Stimulated activated CD8-positive, alpha-beta memory T cell treated with anti-CD3 and anti-CD28 coated beads, Interleukin-15, amount 100 ng/mL, for 48 hours (primary cell): ENCODE results near the gene BTNL2.
A peak's percentile ranks its signal among the peaks of the same experiment; 100 is the strongest.

Source experiments
- DNase-seq, 2 donors: peaks; one replicate each; pipeline ENCODE4 v3.0.0-alpha.2; 2020; ENCODE audit warnings: low read depth in 2 of 2

BTNL2 gene

DNA sequence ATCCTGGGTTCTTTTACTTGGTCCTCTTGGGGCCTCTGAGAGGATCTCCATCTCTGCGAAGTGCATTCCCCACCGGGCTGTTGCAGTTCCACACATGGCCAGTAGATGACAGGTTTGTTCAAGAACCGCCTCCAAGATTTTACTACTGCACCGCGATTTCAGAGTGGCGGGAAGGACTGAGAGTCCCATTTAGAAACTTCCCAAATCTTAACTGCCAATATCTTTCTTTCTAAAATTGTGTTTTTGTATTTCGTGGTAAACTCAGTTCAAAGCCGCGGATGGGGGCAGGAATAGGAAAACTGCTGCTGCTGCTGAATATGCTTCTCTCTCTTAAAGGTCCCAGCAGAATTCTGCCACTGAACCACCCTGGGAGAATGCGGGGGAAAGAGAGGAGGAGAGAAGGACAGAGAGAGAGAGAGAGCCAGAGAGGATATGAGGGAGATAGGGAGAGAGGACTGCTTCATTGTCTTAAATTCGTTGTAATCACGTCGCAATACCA is 8.6 kb upstream of the BTNL2 start:
- DNase-seq: peak; percentile 35 to 54

- peak; percentile 60 to 63 for DNase-seq
Measured at GRCh38 chr6:32413427-32414047, 6.6 kb upstream of the BTNL2 start.

DNA sequence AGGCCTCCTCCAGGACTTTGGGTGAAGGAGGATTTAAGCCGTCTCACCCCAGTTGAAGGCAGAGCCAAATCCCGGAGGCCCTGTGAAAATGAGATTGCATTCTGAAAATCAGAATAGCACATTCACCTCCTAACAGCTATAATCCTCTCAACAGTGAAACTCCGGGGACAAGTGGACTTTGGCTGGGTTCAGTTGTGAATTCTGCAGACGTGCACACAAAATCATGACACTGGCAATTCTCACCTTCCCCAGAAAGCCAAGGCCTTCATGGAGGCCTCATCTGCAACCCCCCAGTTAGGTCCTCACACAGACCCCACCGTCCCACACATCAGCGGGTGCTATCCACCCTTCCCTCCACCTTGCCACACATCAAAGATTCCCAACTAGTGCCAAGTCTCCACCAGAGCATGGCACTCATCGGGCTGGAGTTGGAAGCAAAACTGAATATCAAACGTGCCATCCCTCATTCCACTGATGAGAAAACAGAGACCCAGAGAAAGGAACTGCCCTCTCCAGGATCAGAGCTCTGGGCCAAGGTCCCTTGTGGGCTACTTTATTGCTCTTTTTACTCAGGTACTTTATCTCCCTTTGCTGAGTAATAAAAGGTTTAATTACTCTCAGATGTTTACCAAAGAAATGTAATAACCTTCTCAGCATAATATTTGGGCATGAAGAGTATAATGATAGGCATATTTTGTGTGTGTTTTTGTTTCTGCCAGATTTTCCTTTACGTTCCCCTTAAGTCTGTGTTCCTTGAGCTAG is 4.8 kb upstream of the BTNL2 start:
- DNase-seq: no peak

- no peak for DNase-seq
Measured at GRCh38 chr6:32410906-32411305, 3.9 kb upstream of the BTNL2 start.

DNA sequence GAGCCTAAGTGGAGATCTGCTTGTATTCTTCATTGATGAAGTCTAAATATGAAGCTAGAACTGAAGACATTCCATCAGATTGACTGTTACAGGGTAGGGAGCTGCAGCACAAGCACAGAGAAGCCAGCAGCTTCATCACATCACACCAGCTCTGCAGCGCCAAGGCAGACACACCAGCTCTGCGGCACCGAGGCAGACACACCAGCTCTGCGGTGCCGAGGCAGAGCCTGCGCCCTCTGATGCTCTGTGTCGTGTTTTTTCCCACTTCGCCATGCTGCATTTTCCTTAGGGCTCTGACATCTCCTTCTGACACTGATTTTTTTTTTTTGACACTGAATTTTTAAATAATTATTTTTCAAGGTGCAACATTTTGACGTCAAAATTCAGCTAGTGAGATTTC is 784 bp downstream of the BTNL2 start:
- DNase-seq: no peak

DNA sequence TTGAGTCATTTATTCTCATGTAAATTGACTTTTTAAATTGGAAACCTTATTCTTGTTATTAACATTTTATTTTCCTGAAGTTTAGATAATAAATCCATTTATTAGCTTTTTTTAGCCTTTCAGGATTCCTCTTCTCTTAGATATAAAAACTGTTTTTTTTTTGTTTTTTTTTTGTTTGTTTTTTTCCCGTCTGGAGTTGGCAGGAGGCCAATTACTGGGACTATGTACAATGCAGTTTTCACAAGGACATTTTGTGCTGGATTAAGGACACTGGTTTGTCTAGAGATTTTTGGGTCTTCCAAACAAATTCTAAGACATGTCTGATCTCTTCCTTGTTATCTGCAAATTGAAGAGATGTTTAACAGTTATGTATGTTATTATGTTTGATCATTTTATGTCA is 1.3 kb downstream of the BTNL2 start:
- DNase-seq: no peak

GRCh38 chr6:32402812-32403211 is 4.2 kb downstream of the BTNL2 start:
- no peak for DNase-seq

DNA sequence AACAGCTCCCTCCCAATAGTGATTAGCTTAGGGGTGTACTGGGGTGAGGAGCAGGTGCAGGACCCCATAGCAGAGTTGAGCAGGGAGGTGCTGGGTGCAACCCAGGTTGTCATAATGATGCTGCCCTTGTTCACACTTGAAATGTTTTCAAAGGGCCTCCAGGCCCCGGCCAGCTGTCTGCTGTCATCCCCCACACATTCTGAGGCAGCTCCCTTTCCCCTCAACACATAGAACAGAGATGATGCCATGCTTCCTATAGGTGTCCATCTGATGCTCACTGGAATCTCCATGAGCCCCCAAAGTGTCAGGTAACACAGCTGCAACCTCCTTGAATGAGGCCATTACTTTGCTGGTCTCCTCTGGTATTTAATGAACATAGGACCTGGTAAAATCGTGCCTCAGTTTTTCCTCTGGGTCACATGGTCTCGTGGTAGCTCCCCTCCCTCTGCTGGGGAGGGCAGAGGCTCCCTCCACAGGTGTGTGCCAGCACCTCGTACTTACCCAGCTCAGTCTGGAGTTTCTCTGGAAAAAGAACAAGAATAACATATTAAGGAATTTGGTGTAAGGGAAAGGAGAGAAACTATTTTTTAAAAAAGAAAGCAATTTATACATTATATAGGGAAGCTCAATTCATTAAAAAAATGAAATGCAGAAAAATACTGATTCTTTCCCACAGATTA is 5.6 kb downstream of the BTNL2 start:
- no peak for DNase-seq

- DNase-seq: no peak
Measured at GRCh38 chr6:32397252-32397920, 9.6 kb downstream of the BTNL2 start.

DNA sequence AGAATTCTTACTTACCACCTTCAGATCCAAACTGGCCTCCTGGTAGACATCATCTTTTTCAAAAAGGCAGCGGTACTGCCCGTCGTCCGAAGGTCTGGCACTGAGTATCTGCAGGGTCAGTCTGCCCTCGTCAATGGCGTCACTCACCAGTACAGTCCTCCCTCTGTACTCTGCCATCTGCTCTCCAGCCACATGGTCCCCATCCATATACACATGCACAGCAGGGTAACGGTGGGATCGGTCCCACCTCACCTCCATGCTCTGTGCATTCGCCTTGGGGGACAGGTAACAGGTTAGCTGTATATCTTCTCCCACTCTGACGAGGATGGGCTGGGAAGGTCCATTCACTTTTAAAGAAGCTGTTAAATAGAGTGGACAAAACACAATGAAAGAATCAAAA is 11.0 kb downstream of the BTNL2 start:
- DNase-seq: no peak

- no peak for DNase-seq
Measured at GRCh38 chr6:32393665-32394420, 13.1 kb downstream of the BTNL2 start.

GRCh38 chr6:32391505-32391904 is 15.5 kb downstream of the BTNL2 start:
- DNase-seq: no peak

GRCh38 chr6:32387589-32388340 is 19.2 kb downstream of the BTNL2 start:
- no peak for DNase-seq

- no peak for DNase-seq
Measured at GRCh38 chr6:32386040-32386439, 20.9 kb downstream of the BTNL2 start.

- no peak for DNase-seq
Measured at GRCh38 chr6:32382757-32383420, 24.1 kb downstream of the BTNL2 start.

DNA sequence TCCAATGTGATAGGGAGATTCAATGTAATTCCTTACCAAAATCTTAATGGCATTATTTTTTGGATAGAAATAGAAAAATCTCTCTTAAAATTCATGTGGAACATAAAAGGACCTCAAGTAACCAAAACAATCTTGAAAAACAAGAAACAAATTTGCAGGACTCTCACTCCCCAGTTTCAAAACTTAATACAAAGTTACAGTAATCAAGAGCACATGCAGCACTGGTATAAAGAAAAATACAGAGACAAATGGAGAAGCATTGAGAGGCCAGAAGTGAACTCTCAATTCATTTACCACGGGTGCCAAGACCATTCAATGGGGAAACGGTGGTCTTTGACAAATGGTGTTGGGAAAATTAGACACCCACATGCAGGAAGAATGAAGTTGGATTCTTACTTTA is 27.4 kb downstream of the BTNL2 start:
- no peak for DNase-seq

GRCh38 chr6:32375739-32376529 is 31.0 kb downstream of the BTNL2 start:
- DNase-seq: no peak

DNA sequence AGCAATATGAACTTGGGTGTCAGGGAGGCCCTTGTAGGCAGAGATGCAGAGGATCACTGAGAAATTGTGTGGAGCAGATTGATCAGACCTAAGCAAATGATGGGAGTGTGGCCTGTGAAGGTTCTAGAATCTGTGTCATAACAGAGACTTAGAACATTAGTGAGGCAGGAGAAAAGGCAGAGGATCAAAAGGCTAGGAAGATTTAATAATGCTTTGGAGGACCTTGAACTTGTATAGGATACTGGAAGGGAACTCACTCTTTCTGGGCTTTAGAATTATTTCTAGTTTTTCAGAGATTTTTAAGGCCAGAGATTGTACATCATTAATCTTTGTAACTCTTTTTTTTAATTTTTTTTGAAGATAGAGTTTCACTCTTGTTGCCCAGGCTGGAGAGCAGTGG is 35.2 kb downstream of the BTNL2 start, which contains the start of gene TSBP1:
TSS of gene TSBP1 (minus strand) at position 101 of the 400 bp plus-strand sequence. CDS start 197 bp downstream, outside the sequence.
- DNase-seq: no peak

GRCh38 chr6:32371229-32371628 is 35.8 kb downstream of the BTNL2 start:
- no peak for DNase-seq
